HG02973 (cell line): ENCODE results near the gene DAND5.

Experiments used
- ATAC-seq: cut with Tn5 transposase; IDR thresholded peaks from one replicate; pipeline ENCODE4 v1.9.1; 2021; ENCODE audit warnings: moderate library complexity; ENCODE audit not compliant: unreplicated experiment

Gene DAND5

GRCh38 chr19:13019332-13019731 is 50.0 kb downstream of the DAND5 start:
- ATAC-seq = no peak

GRCh38 chr19:13020002-13020414 is 50.6 kb downstream of the DAND5 start:
- no peak for ATAC-seq

GRCh38 chr19:13022111-13022858 is 52.9 kb downstream of the DAND5 start:
- ATAC-seq = no peak

- ATAC-seq = no peak
These were observed 53.7 kb downstream of the DAND5 start for GRCh38 chr19:13022859-13023636.

GRCh38 chr19:13023656-13024055 is 54.3 kb downstream of the DAND5 start:
- ATAC-seq = no peak
